ENCODE results near the gene RIOX2. TPM values are rescaled to one million over a fixed set of nuclear protein-coding genes. Genes with fewer than 3 reads are reported as not detected.

Gene RIOX2
- polyA plus RNA-seq, 1 donor (not counting 4 experiments of a cell fraction or from before 2014, with no cell fraction given): 45.2 TPM

GRCh38 chr3:97949110-97949485, 23.1 kb downstream of the RIOX2 start:
- Histone ChIP-seq H3K4me2 (ENCODE audit: control insufficient read depth, extremely low read depth, insufficient read depth, low read depth, low read length) (no peak overlapping the region), H3K36me3 (ENCODE audit: control insufficient read depth in 2 of 2, extremely low read depth in 1 of 2, insufficient read depth in 2 of 2, low read length in 2 of 2) (peaks cover 27 to 35% of the 10 kb centered on the region in 2 experiments), H3K79me2 (ENCODE audit: control insufficient read depth, insufficient read depth, low read length) (no peaks in the 10 kb centered on the region), H2AFZ (ENCODE audit: control insufficient read depth, low read length) (no peak overlapping the region), H3K4me3 (ENCODE audit: control insufficient read depth in 2 of 3, extremely low read depth in 1 of 3, insufficient read depth in 2 of 3, low read depth in 1 of 3, low read length in 3 of 3) (no peak overlapping the region), H3K9me1 (ENCODE audit: control insufficient read depth, extremely low read depth, insufficient read depth, low read length) (no peaks in the 10 kb centered on the region), H3K27me3 (ENCODE audit: control insufficient read depth, extremely low read depth, insufficient read depth, low read length) (no peaks in the 10 kb centered on the region), H3K4me1 (ENCODE audit: control insufficient read depth, extremely low read depth, insufficient read depth, low read length) (no peaks in the 10 kb centered on the region), H3K9ac (ENCODE audit: control insufficient read depth, extremely low read depth, insufficient read depth, low read length) (no peak overlapping the region), H3K9me3 (ENCODE audit: control insufficient read depth, low read depth, low read length) (no peaks in the 10 kb centered on the region), H4K20me1 (ENCODE audit: control insufficient read depth, extremely low read depth, insufficient read depth, low read length) (no peaks in the 10 kb centered on the region), H3K27ac (ENCODE audit: control insufficient read depth, insufficient read depth, low read length) (no peak overlapping the region)
- DNase-seq (ENCODE audit: low read depth, low spot score): no peak
- no peak for FAIRE-seq
- dilution Hi-C loops (cut with MboI; ENCODE audit: extremely low pct_ligation_motif_present, low sequenced_read_pairs): no loop called here
- no peak for TF ChIP-seq CTCF (optimal IDR thresholded peaks at IDR 0.05 in 1 of 3, IDR thresholded peaks at IDR 0.05 in 1 of 3, conservative IDR thresholded peaks at IDR 0.05 in 1 of 3; ENCODE audit: extremely low read depth in 1 of 3, insufficient read depth in 2 of 3, low read length in 3 of 3)
- TF ChIP-seq EZH2 (IDR thresholded peaks at IDR 0.05; ENCODE audit: low read length): no peak

GRCh38 chr3:97948351-97949109, 23.7 kb downstream of the RIOX2 start:
- Histone ChIP-seq H3K4me1 (ENCODE audit: control insufficient read depth, extremely low read depth, insufficient read depth, low read length) (no peaks in the 10 kb centered on the region), H3K4me3 (ENCODE audit: control insufficient read depth in 2 of 3, extremely low read depth in 1 of 3, insufficient read depth in 2 of 3, low read depth in 1 of 3, low read length in 3 of 3) (no peak overlapping the region), H3K27me3 (ENCODE audit: control insufficient read depth, extremely low read depth, insufficient read depth, low read length) (no peaks in the 10 kb centered on the region), H3K4me2 (ENCODE audit: control insufficient read depth, extremely low read depth, insufficient read depth, low read depth, low read length) (no peak overlapping the region), H4K20me1 (ENCODE audit: control insufficient read depth, extremely low read depth, insufficient read depth, low read length) (no peaks in the 10 kb centered on the region), H3K79me2 (ENCODE audit: control insufficient read depth, insufficient read depth, low read length) (no peaks in the 10 kb centered on the region), H2AFZ (ENCODE audit: control insufficient read depth, low read length) (no peak overlapping the region), H3K9me1 (ENCODE audit: control insufficient read depth, extremely low read depth, insufficient read depth, low read length) (no peaks in the 10 kb centered on the region), H3K9me3 (ENCODE audit: control insufficient read depth, low read depth, low read length) (no peaks in the 10 kb centered on the region), H3K36me3 (ENCODE audit: control insufficient read depth in 2 of 2, extremely low read depth in 1 of 2, insufficient read depth in 2 of 2, low read length in 2 of 2) (peaks cover 26 to 41% of the 10 kb centered on the region in 2 experiments), H3K9ac (ENCODE audit: control insufficient read depth, extremely low read depth, insufficient read depth, low read length) (no peak overlapping the region), H3K27ac (ENCODE audit: control insufficient read depth, insufficient read depth, low read length) (no peak overlapping the region)
- FAIRE-seq: no peak
- dilution Hi-C loops (cut with MboI; ENCODE audit: extremely low pct_ligation_motif_present, low sequenced_read_pairs): no loop called here
- DNase-seq (ENCODE audit: low read depth, low spot score): no peak
- TF ChIP-seq EZH2 (IDR thresholded peaks at IDR 0.05; ENCODE audit: low read length) (no peak), CTCF (optimal IDR thresholded peaks at IDR 0.05 in 1 of 3, IDR thresholded peaks at IDR 0.05 in 1 of 3, conservative IDR thresholded peaks at IDR 0.05 in 1 of 3; ENCODE audit: extremely low read depth in 1 of 3, insufficient read depth in 2 of 3, low read length in 3 of 3) (no peak)
